ENCODE results near the gene RARA.

DNA sequence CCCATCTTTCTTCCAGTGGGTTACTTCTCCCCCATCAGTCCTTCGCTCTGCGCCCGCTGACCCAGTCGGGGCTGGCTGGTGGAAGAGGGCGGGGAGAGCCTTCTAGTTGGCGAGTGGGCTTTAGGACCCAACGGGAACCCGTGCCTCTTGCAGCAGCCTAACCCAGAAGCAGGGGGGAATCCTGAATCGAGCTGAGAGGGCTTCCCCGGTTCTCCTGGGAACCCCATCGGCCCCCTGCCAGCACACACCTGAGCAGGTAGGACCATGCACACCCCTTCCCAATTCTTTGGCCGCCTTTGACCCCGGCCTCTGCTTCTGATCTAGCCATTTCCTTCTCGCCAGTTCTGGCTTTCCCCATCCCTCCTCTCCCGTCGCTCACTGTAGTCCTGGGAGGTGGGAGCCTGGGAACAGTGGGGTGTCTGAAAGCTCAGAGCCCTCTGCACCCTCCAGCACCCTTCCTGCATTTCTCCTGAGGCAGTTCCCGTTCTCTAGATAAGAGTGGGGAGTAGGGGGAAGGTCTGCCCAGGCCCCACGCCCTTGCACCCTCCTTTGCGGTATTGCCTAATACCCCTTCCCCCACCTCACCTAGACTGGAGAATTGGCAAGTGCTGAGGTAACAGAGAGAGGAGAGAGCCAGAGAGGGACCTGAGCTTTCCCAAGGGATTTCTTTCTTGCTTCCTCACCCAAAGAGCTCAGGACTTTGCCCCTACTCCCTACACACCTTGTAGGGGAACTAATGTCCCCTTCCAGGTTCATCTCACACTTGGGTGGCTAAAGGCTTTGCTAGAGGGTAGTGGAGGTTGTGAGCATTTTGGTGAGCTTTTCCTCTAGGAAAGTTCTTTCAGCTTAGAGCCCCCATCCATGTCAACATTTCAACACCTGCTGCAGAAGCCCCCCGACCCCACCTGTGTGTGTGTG, at the start of gene RARA:
- TF ChIP-seq CTCF (conservative IDR thresholded peaks at IDR 0.05; ENCODE audit: low read depth, low read length) = no peak
- no peak for TF ChIP-seq EZH2 (IDR thresholded peaks at IDR 0.05; ENCODE audit: borderline replicate concordance, low read depth, low read length, poor library complexity, severe bottlenecking)

Data from A673 (cell line).